GM12865 (cell line): ENCODE measurements around the gene CKB.

Experiments used
- DNase-seq: peaks from one replicate; pipeline ENCODE4 v3.0.0; 2010; ENCODE audit warnings: low read depth
- H3K4me3 ChIP-seq: 2 replicates; pipeline ENCODE4 v1.5.1; 2011; ENCODE audit warnings: mild to moderate bottlenecking, low read depth, low read length, control low read depth
- TF ChIP-seq, protein P1 (sequence below): IDR thresholded peaks from 2 replicates; pipeline ENCODE4 v1.5.1; 2011; ENCODE audit warnings: low read length, control low read depth, low read depth, inconsistent platforms; ENCODE audit not compliant: insufficient read depth; ENCODE audit errors: missing control alignments

CKB gene

DNA sequence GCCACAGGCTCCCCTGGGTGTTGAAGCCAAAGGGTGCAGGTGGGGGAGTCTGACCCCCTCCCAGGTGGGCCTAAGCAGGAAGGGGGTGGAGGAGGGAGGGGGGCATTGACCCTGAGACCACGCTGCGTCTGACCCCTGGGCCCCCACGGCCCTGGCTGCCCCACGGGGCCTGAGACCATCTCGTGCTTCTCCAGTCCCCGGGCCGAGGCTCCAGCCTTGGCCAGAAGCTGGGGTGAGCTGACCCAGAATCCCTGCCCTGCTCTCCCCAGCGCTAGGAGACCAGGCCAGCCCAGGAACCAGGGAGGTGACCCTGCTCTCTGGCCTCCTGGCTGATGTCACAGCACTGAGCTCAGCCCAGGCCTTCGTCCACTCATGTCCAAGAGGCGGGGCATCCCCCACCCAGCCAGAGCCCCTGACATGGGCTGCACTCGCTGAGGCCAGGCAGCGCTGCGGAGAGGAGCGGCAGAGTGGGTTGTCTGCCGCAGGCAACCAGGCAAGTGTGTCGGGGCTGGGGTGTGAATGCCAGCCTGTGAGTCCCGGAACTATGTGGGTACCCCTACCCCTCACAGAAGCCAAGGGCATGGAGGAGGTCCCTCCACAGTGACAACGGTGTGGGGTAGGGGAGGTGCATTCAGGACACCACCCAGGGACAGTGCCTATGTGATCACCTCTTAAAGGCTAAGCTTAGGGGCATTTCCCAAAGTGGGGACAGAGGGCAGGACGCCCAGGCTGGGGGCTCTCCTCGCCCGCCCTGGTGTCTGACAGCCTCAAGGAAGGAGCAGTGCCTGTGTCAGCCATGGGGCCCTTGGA is 12.7 kb upstream of the CKB start:
- H3K4me3 ChIP-seq = no peak overlapping the region
- no peak for DNase-seq
- TF ChIP-seq, protein P1, sequence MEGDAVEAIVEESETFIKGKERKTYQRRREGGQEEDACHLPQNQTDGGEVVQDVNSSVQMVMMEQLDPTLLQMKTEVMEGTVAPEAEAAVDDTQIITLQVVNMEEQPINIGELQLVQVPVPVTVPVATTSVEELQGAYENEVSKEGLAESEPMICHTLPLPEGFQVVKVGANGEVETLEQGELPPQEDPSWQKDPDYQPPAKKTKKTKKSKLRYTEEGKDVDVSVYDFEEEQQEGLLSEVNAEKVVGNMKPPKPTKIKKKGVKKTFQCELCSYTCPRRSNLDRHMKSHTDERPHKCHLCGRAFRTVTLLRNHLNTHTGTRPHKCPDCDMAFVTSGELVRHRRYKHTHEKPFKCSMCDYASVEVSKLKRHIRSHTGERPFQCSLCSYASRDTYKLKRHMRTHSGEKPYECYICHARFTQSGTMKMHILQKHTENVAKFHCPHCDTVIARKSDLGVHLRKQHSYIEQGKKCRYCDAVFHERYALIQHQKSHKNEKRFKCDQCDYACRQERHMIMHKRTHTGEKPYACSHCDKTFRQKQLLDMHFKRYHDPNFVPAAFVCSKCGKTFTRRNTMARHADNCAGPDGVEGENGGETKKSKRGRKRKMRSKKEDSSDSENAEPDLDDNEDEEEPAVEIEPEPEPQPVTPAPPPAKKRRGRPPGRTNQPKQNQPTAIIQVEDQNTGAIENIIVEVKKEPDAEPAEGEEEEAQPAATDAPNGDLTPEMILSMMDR = no peak

DNA sequence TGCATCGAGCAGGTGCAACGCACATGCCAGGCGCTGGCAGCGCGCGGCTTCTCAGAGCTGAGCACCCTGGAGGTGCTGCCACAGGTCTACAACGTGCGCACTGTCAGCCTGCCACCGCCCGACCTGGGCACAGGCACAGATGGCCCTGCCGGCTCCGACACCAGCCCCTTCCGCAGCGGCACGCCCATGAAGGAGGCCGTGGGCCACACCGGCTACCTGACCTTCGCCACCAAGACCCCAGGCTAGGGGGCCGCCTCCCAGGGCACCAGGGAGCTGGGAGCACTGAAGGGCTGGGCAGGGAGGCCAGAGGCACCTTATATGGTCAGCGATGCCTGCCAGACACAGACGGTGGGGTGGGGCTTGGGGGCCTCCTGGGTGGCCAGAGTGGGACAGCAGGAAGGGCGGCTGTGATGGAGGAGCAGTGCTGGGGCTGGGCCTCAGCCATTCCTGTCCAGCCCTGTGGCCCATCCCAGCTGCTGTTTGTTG is 12.0 kb upstream of the CKB start:
- no peak overlapping the region for H3K4me3 ChIP-seq
- no peak for DNase-seq
- TF ChIP-seq, protein P1 = no peak

GRCh38 chr14:103533999-103534575 is 11.5 kb upstream of the CKB start:
- no peak for DNase-seq
- TF ChIP-seq, protein P1 = no peak
- no peak overlapping the region for H3K4me3 ChIP-seq

GRCh38 chr14:103533137-103533998 is 10.7 kb upstream of the CKB start:
- no peak overlapping the region for H3K4me3 ChIP-seq
- DNase-seq = no peak
- TF ChIP-seq, protein P1 = no peak

- TF ChIP-seq, protein P1 = no peak
- no peak for DNase-seq
Measured at GRCh38 chr14:103532216-103533136, 9.8 kb upstream of the CKB start.

More at GRCh38 chr14:103532216-103533136, 9.8 kb upstream of the CKB start:
- H3K4me3 ChIP-seq = no peak overlapping the region
